Adrenal gland (tissue), 5 donors: ENCODE results near the gene IGFBP4.

ENCODE experiments used
- POLR2A ChIP-seq, 2 donors: fragments of 450-650 bp; IDR thresholded peaks; one replicate each; pipeline ENCODE4 v1.6.1; 2017; ENCODE audit warnings: antibody characterized with exemption in 2 of 2, mild to moderate bottlenecking in 2 of 2, moderate library complexity in 1 of 2
- TF ChIP-seq, protein P1 (sequence below), 6 experiments: fragments of 450-650 bp in 4 of 6; fragments of 200-600 bp in 2 of 6; sonication (generic) in 1 of 6; IDR thresholded peaks; 1 replicate in 5 of 6; 2 replicates in 1 of 6; pipeline versions ENCODE4 v1.5.1 to v1.8.0; 2016 to 2021; ENCODE audit warnings: antibody characterized with exemption in 6 of 6, mild to moderate bottlenecking in 2 of 6, moderate library complexity in 1 of 6
- donor health status: DM: no; HTN: no; CAD: no.

DNA sequence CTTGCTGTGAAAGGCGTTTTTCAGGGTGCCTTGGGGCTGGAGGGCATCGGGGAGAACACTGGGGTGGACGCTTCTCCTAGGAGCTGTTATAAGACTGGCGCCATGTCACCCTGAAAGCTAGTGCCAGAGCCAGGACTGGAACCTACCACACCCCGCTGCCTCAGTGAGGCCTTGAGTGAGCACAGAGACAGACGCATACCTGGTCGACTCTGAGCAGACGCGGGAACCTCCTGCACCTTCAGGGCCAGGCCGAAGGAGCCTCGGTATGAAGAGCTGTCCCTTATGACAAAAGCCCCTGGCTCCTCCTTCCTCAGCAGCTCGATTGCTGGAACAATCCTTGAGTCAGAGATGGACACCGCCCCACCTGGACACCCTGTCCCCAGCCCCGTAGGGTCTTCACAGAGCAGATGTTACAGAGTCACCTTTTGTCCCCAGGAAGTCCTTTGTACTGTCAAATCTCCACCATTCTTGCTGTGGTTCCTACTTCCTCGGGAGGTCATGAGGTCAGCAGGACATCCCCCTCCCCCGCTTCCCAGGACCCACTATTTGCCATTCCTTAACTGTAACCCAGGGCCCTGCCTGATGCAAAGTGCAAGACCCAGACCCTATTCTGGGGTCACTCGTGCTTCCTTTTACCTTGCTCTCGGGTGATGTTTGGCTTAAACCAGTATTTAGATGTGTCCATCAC, 41.2 kb downstream of the IGFBP4 start:
- TF ChIP-seq, protein P1, sequence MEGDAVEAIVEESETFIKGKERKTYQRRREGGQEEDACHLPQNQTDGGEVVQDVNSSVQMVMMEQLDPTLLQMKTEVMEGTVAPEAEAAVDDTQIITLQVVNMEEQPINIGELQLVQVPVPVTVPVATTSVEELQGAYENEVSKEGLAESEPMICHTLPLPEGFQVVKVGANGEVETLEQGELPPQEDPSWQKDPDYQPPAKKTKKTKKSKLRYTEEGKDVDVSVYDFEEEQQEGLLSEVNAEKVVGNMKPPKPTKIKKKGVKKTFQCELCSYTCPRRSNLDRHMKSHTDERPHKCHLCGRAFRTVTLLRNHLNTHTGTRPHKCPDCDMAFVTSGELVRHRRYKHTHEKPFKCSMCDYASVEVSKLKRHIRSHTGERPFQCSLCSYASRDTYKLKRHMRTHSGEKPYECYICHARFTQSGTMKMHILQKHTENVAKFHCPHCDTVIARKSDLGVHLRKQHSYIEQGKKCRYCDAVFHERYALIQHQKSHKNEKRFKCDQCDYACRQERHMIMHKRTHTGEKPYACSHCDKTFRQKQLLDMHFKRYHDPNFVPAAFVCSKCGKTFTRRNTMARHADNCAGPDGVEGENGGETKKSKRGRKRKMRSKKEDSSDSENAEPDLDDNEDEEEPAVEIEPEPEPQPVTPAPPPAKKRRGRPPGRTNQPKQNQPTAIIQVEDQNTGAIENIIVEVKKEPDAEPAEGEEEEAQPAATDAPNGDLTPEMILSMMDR (IDR thresholded peaks at IDR 0.05), result no peak
- TF ChIP-seq POLR2A (IDR thresholded peaks at IDR 0.05), result no peak
